ENCODE measurements around the gene TLE2.
A peak's percentile ranks its signal among the peaks of the same experiment; 100 is the strongest.
"Not testable (repeated sequence)": the region's sequence is repeated elsewhere in the genome, so short reads cannot be mapped to it uniquely, and the experiment has no call there.

TLE2 gene

DNA sequence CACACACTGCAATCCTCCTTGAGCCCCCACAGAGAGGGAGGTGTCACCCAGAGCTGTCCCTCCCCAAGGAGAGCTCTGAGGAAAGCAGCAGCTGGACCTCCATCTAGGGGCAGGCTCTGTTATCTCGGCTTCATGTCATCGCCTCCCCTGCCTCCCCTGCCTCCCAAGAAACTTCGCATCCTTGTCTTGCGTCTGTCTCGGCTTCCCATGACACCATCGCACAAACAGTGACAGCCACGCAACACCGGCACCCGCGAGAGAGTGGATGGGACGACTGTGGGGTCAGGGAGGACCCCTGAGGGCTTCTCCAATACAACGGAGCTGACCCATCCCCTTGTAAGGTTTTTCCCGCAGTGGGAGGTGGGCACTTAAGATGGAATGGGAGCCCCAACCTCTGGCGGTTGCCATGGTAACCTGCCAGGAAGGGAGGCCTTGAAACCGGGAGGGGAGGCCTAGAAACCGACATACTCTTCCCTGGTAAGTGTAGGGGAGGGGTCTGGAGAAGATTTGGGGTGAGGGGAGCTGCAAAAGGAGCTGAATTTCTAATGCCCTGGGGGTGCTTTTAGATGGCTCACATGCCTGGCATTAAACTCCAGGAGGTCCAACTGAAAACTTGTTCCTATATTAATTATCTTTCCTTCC, 16.3 kb downstream of the TLE2 start:
- no peak for DNase-seq

DNA sequence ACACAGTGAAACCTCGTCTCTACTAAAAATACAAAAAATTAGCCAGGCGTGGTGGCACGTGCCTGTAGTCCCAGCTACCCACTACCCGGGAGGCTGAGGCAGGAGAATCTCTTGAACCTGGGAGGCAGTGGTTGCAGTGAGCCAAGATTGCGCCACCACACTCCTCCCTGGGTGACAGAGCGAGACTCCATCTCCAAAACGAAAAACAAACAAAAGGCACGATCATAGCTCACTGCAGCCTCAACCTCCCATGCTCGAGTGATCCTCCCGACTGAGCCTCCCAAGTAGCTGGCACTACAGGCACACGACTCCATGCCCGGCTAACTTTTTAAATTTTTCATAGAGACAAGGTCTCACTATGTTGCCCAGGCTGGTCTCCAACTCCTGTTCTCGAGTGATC, 17.0 kb downstream of the TLE2 start:
- DNase-seq = not testable (repeated sequence)

DNA sequence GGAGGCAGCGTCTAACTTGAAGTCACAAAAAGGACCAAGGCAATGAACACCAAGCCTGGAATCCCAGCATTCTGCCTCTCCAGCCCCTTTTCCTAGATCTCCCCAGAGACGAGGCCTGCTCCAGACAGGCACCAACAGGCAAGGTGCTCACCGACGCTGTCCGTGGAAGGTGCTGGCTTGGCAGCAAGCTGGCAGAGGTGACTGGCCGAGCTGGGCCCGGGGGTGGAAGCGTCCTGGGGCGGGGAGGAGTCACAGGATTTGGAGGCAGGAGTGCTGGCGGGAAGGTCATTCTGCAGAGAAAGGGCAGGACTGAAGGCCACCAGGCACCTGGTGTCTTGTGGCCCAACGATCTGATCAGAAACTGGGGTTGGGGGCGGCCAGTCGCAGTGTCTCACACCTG, 18.2 kb downstream of the TLE2 start:
- no peak for DNase-seq

DNA sequence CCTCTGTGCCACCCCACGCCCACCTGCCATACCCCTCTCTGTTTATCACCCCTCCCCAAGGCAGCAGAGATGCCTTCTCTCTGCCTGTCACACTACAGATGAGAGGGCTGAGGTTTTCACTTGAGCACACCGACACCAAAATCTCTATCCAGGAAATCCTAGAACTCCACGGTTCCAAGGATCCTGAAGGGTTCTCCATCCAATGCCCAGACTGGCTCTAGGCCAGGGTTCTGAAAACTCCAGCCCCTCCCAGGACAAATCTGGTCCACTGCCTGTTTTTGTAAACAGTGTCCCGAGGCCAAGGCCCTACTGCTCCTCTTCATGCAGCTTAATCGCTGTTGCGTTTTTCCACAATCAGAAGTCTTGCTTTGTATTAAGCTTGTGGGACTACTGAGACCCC, 20.1 kb downstream of the TLE2 start:
- no peak for DNase-seq

DNA sequence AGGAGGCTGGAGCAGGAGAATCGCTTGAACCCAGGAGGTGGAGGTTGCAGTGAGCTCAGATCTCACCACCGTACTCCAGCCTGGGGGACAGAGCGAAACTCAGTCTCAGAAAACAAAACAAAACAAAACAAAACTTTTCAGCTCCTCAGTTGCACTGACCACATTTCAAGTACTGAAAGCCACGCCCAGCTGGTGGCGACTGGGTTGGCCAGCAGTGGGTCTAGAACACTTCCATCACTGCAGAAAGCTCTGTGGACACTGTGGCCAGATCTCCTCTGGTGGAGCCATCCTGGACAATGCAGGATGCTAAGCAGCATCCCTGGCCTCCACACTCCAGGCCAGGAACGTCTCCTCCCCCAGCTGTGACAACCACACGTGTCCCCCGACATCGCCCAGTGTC, 21.1 kb downstream of the TLE2 start:
- DNase-seq = no peak

DNA sequence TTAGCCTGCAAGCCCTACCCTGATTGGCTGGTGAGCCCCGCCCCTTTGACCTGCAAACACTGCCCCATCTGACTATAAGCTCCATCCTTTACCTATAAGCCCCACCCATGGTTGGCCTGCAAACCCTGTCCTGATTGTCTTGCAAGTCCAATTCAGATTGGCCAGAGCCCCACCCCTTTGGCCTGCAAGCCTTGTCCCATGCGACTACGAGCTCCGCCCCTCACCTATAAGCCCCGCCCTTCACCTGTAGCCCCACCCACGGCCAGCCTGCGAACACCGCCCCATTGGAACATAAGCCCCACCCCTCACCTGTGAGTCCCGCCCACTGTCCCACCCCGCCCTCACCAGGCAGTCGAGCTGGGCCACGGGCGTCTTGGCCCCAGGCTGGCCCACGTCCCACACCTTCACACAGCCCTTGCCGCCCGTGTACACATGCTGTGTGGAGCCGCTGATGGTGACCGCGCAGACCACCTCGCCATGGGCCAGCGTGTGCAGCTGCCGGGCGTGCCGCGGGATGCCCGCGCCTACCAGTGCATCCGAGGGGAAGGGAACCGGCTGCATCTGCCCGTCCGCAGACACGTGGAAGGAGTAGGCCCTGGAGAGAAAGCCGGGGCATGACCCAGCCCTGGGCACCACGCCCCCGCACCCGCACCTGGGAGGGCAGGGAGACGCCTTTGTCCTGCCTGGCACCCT, 22.9 kb downstream of the TLE2 start:
- no peak for DNase-seq

DNA sequence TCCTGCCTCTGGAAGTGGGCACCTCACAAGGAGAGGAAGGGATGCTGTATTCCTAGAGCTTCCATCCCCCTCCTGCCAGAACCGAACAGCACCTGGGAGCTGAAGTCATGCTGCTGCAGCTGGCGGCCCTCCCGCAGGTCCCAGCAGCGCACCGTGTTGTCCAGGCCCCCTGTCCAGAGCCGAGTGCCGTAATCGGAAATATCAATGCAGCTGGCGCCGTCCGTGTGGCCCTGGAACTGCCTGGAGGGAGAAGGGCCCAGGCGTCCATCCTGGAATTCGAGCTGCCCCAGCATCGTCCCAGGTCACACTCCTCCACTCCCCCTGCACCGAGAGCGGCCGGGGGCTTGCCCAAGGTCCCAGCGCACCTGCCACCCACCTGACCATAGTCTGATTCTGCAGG, 23.7 kb downstream of the TLE2 start:
- no peak for DNase-seq

DNA sequence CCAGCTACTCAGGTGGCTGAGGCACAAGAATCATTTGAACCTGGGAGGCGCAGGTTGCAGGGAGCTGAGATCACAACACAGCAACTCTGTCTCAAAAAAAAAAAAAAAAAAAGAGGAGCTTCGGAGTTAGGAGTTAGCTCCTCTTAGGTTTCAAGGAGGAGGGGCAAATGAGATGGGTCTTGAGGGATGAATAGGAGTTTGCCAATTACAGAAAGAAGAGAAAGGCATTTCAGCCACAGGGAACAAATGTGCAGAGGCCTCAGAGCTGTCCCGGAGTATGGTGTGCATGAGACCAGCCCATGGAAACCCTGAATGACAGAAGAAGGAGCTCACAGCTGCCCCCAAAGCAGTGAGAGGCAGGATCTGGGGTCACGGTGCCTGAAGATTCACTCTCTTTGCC, 24.6 kb downstream of the TLE2 start:
- no peak for DNase-seq

DNA sequence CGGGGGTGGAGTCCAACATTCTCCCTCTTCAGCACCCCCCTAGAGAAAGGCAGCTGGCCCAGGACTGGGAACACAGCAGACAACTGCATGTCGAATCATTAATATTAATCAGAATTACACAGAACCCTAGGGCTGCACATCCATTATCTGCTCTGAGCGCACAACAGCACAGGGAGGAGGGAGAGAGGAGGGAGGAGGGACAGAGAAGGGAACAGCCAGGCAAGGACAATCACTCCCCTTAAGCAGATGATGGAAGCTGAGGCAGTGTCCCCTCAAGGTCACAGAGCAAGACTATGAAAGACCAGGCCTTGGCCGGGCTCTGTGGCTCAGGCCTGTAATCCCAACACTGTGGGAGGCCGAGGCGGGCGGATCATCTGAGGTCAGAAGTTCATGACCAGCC, 26.0 kb downstream of the TLE2 start:
- DNase-seq = no peak

DNA sequence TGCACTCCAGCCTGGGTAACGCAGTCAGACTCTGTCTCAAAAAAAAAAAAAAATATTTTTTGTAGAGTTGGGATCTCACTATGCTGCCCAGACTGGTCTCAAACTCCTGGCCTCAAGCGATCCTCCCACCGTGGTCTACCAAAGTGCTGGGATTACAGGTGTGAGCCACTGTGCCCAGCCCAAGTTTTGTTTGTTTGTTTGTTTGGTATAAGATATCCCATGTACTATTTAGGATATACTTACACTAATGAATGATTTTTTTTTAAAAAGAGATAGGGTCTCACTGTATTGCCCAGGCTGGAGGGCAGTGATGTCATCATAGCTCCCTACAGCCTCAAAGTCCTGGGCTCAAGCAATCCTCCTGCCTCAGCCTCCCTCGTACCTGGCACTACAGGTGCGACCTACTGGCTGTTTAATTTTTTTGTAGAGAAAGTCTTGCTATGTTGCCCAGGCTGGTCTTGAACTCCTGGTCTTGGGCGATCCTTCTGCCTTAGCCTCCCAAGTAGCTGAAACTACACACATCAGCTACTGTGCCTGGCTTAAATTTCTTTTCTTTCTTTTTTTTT, 27.8 kb downstream of the TLE2 start:
- no peak for DNase-seq

DNA sequence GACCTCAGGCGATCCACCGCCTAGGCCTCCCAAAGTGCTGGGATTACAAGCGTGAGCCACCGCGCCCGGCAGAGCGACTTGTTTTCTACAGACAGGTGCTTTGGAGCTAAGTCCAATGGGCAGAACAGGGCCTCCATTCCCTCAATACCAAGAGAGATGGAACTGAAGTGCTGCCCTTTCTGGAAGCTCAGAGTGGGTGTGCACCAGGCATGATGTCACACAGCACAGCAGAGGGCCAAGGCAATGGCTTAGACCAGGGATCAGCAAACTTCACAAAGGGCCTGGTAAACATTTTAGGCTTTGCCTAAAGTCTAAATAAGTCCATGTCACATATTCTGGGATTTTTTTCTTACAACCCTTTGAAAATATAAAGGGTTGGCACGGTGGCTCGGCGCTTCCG, 30.4 kb downstream of the TLE2 start:
- DNase-seq = no peak

DNA sequence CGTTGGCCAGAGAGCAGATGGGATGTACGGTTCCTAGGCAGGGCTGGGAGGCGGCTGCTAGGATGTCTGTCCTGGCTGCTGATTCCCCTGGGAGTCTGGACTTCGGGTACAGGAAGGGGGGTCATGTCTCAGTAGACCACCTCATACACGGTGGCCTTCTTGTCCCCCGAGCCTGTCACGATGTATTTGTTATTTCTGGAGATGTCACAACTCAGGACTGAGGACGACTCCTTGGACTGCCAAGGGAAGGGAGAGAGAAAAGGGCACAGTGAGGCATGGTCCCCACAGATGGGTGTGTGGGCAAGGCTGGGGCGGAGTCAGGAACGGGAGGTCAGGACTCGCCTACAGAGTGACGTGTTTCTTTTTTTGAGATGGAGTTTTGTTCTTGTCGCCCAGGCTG, 31.4 kb downstream of the TLE2 start:
- no peak for DNase-seq

DNA sequence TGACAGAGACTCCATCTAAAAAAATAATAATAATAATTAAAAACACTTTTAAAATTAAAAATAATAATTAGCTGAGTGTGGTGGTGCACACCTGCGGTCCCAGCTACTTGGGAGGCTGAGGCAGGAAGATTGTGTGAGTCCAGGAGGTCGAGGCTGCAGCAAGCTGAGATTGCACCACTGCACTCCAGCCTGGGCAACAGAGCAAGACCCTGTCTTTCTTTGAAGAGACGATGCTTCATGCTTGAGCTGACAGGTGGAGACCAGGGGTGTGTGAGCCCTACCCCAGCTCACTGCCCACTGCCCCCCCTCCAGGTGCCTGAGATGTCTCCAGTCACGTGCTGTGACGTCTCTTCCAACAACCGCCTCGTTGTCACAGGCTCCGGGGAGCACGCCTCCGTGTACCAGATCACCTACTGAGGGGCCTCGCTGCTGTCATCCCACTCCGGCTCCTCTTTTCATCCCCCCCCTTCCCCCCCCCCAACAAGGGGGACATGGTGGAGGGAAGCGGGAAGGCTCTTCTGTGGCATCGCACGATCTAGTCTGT, 34.4 kb downstream of the TLE2 start:
- no peak for DNase-seq

DNA sequence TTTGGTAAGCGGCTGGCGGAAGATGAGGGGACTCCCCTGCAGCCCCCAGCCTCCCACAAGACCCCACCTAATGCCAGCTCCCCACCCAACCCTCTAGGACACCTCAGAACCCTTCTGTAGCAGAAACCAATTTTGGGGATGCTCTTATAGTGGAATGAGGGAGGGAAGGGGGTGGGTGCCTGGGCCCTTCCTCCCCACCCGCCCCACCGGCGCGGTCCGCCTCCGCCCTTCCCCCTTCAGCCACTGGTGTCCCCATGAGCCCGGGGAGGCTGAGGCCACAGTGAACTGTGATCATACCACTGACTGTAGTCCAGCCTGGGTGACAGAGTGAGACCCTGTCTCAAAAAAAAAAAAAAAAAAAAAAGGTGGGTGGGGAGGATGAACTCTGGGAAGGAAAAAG, 35.5 kb downstream of the TLE2 start:
- DNase-seq = no peak

DNA sequence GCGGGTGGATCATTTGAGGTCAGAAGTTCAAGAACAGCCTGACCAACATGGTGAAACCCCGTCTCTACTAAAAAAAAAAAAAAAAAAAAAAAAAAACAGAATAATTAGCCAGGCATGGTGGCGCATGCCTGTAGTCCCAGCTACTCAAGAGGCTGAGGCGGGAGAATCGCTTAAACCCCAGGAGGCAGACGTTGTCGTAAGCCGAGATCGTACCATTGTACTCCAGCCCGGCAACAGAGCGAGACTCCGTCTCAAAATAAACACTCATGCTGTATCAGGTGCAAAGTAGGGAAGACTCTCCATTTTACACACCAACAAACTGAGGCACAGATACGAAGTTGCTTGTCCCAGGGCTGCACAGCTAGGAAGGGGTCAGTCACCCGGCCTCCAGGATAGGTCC, 36.1 kb downstream of the TLE2 start:
- no peak for DNase-seq

DNA sequence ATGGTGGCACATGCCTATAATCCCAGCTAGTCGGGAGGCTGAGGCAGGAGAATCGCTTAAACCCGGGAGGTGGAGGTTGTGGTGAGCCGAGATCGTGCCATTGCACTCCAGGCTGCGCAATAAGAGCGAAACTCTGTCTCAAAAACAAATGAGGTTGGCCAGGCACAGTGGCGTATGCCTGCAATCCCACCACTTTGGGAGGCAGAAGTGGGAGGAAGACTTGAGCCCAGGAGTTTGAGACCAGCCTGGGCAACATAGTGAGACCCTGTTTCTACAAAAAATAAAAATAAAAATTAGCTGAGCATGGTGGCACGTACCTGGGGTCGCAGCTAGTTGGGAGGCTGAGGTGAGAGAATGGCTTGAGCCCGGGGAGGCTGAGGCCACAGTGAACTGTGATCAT, 36.7 kb downstream of the TLE2 start:
- not testable (repeated sequence) for DNase-seq

DNA sequence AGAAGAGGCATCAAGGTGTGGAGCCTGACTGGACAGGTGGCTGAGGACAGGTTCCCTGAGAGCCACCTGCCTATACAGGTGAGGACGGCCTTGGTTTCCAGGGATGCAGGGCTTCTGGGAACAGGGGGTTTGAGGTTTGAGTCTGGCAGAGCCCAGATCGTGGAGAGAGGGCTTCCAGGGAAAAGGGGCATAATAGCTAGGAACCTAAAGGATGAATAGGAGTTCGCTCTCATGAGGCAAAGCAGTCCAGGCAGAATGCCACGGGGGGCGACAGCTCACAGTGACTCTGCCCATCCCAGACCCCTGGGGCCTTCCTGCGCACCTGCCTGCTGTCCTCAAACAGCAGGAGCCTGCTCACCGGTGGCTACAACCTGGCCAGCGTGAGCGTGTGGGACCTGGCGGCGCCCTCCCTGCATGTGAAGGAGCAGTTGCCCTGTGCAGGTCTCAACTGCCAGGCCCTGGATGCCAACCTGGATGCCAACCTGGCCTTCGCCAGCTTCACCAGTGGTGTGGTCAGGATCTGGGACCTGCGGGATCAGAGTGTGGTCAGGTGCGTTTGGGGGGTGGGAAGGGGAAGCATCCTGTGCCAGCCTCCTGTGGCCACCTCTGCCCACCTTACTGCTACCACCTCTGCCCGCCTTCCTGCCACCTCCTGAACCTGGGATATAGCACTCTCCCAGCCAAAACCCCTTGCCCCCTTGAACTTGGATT, 39.7 kb downstream of the TLE2 start:
- DNase-seq = no peak

DNA sequence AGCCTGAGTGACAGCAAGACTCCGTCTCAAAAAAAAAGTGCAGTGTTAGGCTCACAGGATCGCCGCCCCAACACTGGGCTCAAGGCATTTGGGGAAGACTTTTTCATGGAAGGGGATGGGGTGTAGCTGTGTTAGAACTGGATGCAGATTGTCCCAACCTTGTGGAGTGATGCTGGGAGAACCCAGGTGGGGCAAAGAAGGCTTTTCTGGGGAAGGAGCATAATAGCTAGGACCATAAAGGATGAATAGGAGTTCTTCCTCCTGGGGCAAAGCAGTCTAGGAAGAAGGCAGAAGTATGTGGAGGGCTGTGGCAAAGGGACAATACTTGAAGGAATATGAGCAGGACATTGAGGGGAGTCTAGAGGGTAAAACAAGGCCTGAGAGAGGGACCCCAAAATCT, 40.5 kb downstream of the TLE2 start:
- no peak for DNase-seq

DNA sequence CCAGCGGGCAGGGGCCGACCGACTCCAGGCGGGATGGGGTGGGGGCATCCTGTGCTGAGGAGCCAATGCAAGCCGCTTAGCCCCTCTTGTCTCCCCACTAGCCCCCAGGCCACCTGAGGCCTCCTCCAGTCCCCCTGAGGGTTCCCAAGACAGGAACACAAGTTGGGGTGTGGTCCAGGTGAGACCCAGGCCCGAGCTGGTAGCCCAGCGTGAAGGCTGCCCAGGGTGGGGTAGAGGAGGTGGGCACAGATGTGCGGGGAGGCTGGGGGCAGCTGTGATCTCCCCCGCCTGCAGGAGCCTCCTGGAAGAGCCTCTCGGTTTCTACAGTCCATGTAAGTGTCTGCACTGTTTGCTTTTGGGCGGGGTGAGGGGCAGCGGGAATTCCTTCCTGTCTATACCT, 41.3 kb downstream of the TLE2 start:
- DNase-seq = no peak

DNA sequence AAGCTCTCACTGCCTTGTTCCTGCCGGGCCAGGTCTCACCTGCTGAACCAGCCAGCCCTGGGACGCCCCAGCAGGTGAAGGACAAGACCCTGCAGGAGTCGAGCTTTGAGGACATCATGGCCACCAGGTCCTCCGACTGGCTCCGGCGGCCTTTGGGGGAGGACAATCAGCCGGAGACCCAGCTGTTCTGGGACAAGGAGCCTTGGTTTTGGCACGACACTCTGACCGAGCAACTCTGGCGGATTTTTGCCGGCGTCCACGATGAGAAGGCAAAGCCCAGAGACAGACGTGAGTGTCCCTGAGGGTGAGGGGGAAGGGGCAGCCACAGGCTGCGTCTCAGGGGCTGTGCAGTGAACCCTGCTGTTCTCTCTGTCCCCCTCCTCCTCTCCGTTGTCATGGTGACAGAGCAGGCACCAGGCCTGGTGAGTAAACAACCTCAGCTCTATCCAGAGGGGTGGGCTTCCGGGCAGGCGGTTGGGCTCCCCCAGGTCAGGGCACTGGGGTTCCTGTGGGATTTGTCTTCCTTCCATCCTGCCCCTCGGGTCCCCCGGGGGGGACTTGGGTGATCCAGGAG, 42.0 kb downstream of the TLE2 start:
- DNase-seq = peak; percentile 47

DNA sequence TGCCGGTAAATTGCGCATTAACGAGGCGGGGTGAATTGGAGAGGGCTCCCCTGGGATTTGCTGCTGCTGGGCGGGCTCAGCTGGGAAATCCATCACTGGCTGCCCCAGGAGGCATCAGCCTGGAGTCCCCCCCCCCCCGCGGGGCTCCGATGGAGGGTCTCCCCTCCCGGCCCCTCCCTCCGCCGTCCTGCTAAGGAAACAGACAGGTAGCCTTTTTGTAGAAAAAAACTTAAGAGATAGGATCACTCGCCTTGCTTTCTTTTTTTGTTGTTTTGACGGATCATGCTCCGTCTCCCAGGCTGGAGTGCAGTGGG, 44.9 kb downstream of the TLE2 start:
- DNase-seq = no peak

DNA sequence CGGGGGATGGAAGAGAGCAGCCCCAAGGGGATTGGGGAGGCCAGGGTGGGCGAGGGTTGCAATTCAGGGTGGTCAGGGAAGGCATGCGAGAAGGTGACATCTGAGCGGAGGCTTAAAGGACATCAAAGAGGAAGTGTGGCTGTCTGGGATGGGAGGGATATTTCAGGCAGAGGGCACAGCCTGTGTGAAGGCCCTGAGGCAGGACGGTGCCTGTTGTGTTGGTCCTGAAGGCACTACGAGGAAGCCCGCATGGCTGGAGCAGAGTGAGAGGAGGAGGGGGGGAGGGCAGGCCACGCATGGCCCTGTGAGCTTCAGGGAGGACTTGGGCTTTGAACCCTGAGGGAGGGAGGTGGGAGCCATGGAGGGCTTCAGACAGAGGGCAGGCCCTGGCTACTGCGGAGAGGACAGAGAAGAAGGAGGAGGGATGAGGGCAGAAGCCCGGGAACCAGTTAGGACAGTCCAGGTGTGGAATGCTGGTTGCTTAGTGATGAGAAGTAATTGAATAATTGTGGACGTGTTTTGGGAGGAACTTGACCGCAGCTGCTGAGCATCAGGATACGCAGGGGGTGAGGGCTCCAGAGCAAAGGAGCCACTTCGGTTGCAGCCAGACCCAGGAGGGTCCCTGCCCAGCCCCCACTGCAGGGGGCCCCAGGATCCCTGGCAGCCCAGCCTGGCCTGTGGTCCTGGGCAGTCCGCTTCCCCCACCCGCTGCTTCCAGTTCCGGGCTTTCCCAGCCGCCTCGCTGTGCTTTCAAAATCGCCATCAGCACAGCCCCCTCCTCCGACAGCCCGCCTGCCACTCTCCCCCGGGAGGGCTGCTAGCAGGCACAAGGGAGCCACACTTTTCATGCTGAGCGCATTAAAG, 45.5 kb downstream of the TLE2 start:
- DNase-seq = peak; percentile 91

DNA sequence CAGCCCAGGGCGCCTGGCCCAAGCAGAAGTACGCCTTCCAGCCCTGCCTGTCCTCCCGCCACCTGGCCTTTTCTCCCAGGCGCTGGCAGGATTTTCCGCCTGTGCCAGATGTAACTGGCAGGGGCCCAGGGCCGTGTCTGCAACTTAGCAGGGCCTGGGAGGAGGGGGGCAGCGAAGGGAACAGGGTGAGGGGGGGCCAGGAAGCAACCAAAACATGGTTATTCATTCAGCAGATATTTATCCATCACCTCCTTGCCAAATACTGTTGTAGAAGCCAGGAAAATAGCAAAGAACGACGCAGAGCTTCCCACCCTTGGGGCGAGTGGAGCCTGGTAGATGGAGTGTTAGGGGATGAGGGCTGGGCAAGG, 46.1 kb downstream of the TLE2 start:
- DNase-seq = peak; percentile 70
